ENCODE measurements around the gene TNFSF11.

Gene TNFSF11

GRCh38 chr13:42626176-42626860 is 52.4 kb downstream of the TNFSF11 start:
- DNase-seq = no peak
- Histone ChIP-seq H3K9me3 (replicated peaks; ENCODE audit: insufficient read depth, low read length) (no peaks in the 10 kb centered on the region), H3K4me1 (ENCODE audit: low read length) (no peaks in the 10 kb centered on the region), H2AFZ (ENCODE audit: low read length) (no peak overlapping the region), H3F3A (ENCODE audit: insufficient read depth, low read length) (no peaks in the 10 kb centered on the region), H3K9me2 (replicated peaks; ENCODE audit: insufficient read depth, low read length) (no peaks in the 10 kb centered on the region), H4K20me1 (ENCODE audit: insufficient read depth, low read length) (no peaks in the 10 kb centered on the region), H3K27me3 (replicated peaks; ENCODE audit: insufficient read depth, low read length) (no peaks in the 10 kb centered on the region), H3K36me3 (replicated peaks; ENCODE audit: insufficient read depth, low read length) (no peaks in the 10 kb centered on the region), H3K79me2 (ENCODE audit: low read length) (no peaks in the 10 kb centered on the region), H3K4me2 (ENCODE audit: low read depth, low read length) (no peak overlapping the region), H3K4me3 (ENCODE audit: low read length) (no peak overlapping the region), H3K9ac (ENCODE audit: low read length) (no peak overlapping the region), H3K27ac (ENCODE audit: low read length) (no peak overlapping the region)
- TF ChIP-seq EZH2phosphoT487 (IDR thresholded peaks at IDR 0.05; ENCODE audit: low read length) = no peak
- TF ChIP-seq, protein P1, sequence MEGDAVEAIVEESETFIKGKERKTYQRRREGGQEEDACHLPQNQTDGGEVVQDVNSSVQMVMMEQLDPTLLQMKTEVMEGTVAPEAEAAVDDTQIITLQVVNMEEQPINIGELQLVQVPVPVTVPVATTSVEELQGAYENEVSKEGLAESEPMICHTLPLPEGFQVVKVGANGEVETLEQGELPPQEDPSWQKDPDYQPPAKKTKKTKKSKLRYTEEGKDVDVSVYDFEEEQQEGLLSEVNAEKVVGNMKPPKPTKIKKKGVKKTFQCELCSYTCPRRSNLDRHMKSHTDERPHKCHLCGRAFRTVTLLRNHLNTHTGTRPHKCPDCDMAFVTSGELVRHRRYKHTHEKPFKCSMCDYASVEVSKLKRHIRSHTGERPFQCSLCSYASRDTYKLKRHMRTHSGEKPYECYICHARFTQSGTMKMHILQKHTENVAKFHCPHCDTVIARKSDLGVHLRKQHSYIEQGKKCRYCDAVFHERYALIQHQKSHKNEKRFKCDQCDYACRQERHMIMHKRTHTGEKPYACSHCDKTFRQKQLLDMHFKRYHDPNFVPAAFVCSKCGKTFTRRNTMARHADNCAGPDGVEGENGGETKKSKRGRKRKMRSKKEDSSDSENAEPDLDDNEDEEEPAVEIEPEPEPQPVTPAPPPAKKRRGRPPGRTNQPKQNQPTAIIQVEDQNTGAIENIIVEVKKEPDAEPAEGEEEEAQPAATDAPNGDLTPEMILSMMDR (IDR thresholded peaks at IDR 0.05; ENCODE audit: low read length) = no peak
- no peak for TF ChIP-seq EZH2 (optimal IDR thresholded peaks at IDR 0.05; ENCODE audit: low read depth, low read length)

DNA sequence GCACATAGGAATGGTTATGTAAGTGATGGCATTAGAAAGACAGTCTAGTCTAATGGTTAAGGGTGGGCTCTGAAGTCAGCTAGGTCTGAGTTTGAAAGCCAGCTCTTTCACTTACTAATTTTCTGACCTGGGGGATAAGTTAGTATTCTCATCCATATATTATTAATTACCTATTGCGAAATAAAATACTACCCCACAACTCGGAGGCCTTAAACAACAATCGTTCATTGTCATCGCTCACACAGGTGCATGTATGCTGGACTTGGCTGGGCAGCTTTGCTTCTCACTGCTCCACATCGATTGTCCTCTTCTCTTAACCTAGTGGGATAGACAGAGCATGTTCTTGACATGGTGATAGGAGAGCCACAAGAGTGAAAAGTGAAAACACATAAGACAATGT is 54.7 kb downstream of the TNFSF11 start:
- Histone ChIP-seq H3K9me2 (replicated peaks; ENCODE audit: insufficient read depth, low read length) (no peaks in the 10 kb centered on the region), H3K4me1 (ENCODE audit: low read length) (no peaks in the 10 kb centered on the region), H3K4me3 (ENCODE audit: low read length) (no peak overlapping the region), H3F3A (ENCODE audit: insufficient read depth, low read length) (no peaks in the 10 kb centered on the region), H3K79me2 (ENCODE audit: low read length) (no peaks in the 10 kb centered on the region), H3K4me2 (ENCODE audit: low read depth, low read length) (no peak overlapping the region), H3K9ac (ENCODE audit: low read length) (no peak overlapping the region), H3K27ac (ENCODE audit: low read length) (no peak overlapping the region), H2AFZ (ENCODE audit: low read length) (no peak overlapping the region), H3K9me3 (replicated peaks; ENCODE audit: insufficient read depth, low read length) (no peaks in the 10 kb centered on the region), H3K36me3 (replicated peaks; ENCODE audit: insufficient read depth, low read length) (no peaks in the 10 kb centered on the region), H4K20me1 (ENCODE audit: insufficient read depth, low read length) (no peaks in the 10 kb centered on the region), H3K27me3 (replicated peaks; ENCODE audit: insufficient read depth, low read length) (no peaks in the 10 kb centered on the region)
- DNase-seq = no peak
- TF ChIP-seq, protein P1 (IDR thresholded peaks at IDR 0.05; ENCODE audit: low read length) = no peak
- TF ChIP-seq EZH2 (optimal IDR thresholded peaks at IDR 0.05; ENCODE audit: low read depth, low read length) (no peak), EZH2phosphoT487 (IDR thresholded peaks at IDR 0.05; ENCODE audit: low read length) (no peak)

DNA sequence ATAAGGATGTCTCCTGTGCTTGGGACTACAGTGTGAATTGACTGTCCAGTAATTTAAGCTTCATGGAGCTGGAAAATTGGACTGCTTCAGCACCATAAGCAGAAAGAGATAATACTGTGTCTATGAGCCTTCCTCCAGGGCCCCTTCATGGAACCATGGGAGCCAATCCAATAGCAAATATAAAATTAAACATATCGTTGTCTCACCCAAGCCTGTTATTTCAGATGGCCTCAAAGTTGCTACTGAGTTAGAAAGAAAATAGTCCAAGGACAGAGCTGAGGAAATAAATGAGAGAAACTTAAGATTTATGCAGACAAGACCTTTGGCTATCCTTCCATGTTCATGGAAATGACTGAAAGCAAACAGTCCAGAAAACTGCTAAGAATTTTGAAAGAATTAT is 57.2 kb downstream of the TNFSF11 start:
- no peak overlapping the region for H3K4me2 ChIP-seq (ENCODE audit: low read depth, low read length)
- H3K4me3 ChIP-seq (ENCODE audit: low read length) = no peak overlapping the region
- no peaks in the 10 kb centered on the region for H3K79me2 ChIP-seq (ENCODE audit: low read length)
- no peaks in the 10 kb centered on the region for H3K9me2 ChIP-seq (replicated peaks; ENCODE audit: insufficient read depth, low read length)
- H3K36me3 ChIP-seq (replicated peaks; ENCODE audit: insufficient read depth, low read length) = no peaks in the 10 kb centered on the region
- H3F3A ChIP-seq (ENCODE audit: insufficient read depth, low read length) = no peaks in the 10 kb centered on the region
- no peak overlapping the region for H3K27ac ChIP-seq (ENCODE audit: low read length)
- H3K9me3 ChIP-seq (replicated peaks; ENCODE audit: insufficient read depth, low read length) = no peaks in the 10 kb centered on the region
- no peaks in the 10 kb centered on the region for H3K4me1 ChIP-seq (ENCODE audit: low read length)
- H3K9ac ChIP-seq (ENCODE audit: low read length) = no peak overlapping the region
- H3K27me3 ChIP-seq (replicated peaks; ENCODE audit: insufficient read depth, low read length) = no peaks in the 10 kb centered on the region
- no peaks in the 10 kb centered on the region for H4K20me1 ChIP-seq (ENCODE audit: insufficient read depth, low read length)
- no peak overlapping the region for H2AFZ ChIP-seq (ENCODE audit: low read length)
- DNase-seq = no peak
- TF ChIP-seq, protein P1 (IDR thresholded peaks at IDR 0.05; ENCODE audit: low read length) = no peak
- no peak for TF ChIP-seq EZH2phosphoT487 (IDR thresholded peaks at IDR 0.05; ENCODE audit: low read length)
- TF ChIP-seq EZH2 (optimal IDR thresholded peaks at IDR 0.05; ENCODE audit: low read depth, low read length) = no peak
